GM10266 (cell line): ENCODE measurements around the gene TMEM30B.

Source experiments
- DNase-seq: peaks from one replicate; pipeline ENCODE4 v3.0.0; 2012; ENCODE audit errors: extremely low spot score
- TF ChIP-seq, protein P1 (sequence below): IDR thresholded peaks from 2 replicates; pipeline ENCODE4 v1.5.1; 2012; ENCODE audit warnings: mild to moderate bottlenecking, low read depth; ENCODE audit not compliant: control insufficient read depth, insufficient read depth; ENCODE audit errors: missing control alignments

The TMEM30B gene, protein sequence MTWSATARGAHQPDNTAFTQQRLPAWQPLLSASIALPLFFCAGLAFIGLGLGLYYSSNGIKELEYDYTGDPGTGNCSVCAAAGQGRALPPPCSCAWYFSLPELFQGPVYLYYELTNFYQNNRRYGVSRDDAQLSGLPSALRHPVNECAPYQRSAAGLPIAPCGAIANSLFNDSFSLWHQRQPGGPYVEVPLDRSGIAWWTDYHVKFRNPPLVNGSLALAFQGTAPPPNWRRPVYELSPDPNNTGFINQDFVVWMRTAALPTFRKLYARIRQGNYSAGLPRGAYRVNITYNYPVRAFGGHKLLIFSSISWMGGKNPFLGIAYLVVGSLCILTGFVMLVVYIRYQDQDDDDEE

DNA sequence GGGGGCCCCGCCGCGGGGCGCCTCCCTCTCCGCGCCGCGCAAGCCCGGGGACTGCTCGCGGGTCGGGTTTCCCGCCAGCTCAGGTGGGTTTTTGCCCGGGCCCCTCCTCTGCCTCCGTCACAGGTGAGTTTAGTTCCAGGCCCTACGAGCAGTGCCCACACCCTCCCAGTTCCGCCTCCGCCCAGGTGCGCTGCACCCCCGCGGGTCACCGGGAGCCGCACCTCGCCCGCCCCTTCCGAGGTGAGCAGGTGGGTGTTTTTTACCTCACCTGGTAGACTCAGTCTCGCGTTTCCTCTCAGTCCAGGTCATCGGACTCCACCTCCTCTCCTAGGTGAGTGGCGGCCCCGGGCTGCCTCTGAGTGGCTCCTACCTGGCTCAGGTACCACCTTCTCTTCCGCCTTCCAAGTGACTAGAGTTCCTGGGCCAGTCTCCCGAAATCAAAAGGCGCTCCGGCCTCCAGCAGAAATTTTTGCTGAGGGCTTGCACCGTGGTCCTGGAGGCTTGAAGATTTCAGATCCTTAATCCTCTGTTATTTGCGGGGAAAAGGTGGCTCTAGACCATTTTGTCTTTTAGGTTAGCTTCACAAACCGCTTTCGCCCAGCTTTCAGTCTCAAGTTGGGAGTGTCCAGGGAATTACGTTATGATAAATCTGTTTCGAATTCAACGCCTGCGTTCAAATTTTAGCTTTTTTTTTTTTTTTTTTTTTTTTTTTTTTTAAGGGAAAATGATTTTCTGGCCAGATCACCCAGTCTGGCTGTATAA lies at the start of gene TMEM30B:
Gene TMEM30B (minus strand): TSS at position 153 of the 762 bp plus-strand sequence. CDS start 191 bp downstream, outside the sequence.
- TF ChIP-seq, protein P1, sequence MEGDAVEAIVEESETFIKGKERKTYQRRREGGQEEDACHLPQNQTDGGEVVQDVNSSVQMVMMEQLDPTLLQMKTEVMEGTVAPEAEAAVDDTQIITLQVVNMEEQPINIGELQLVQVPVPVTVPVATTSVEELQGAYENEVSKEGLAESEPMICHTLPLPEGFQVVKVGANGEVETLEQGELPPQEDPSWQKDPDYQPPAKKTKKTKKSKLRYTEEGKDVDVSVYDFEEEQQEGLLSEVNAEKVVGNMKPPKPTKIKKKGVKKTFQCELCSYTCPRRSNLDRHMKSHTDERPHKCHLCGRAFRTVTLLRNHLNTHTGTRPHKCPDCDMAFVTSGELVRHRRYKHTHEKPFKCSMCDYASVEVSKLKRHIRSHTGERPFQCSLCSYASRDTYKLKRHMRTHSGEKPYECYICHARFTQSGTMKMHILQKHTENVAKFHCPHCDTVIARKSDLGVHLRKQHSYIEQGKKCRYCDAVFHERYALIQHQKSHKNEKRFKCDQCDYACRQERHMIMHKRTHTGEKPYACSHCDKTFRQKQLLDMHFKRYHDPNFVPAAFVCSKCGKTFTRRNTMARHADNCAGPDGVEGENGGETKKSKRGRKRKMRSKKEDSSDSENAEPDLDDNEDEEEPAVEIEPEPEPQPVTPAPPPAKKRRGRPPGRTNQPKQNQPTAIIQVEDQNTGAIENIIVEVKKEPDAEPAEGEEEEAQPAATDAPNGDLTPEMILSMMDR: no peak
- peak; percentile 24 for DNase-seq

DNA sequence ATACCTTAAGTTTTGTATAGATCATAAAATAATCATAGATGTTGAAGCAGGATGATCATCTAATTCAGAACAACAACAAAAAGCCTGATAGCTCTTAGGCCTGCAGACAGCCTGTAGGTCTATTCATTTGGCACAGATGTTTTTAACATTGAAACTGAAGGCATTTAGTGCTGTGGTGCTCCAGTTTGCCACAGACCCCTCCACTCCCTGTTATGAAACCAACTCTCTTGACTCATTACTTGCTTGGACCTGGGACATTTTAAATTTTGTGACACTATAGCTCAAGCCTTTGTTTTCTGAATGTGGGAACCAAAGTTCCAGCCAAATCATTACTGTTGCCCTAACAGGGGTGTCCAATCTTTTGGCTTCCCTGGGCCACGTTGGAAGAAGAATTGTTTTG lies 49.4 kb upstream of the TMEM30B start:
- TF ChIP-seq, protein P1: no peak
- no peak for DNase-seq

DNA sequence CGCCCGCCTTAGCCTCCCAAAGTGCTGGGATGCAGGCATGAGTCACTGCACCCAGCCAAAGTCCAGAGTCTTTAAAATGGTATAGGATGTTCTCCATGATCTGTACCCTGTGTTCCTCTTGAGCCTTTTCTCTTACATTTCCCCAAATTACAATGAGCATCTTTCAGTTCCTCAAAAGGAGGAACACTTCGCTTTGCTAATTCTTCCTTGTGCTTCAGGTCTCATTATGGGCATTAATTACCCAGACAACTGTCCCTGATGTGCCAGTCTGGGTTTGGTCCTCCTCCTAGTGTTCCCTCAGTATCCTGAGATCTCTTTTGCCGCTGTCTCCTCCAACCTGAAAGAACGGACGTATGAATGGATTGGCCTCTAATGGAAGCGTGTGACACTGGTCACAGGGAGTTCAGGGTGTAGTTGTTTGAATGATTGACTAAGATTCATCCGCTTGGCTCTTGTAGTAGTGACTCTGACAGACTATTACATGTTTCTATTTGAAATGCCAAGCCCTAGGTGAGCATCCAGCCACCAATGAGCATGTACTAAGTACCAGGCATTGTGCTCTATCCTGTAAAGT lies 48.4 kb upstream of the TMEM30B start:
- DNase-seq: no peak
- TF ChIP-seq, protein P1: no peak

DNA sequence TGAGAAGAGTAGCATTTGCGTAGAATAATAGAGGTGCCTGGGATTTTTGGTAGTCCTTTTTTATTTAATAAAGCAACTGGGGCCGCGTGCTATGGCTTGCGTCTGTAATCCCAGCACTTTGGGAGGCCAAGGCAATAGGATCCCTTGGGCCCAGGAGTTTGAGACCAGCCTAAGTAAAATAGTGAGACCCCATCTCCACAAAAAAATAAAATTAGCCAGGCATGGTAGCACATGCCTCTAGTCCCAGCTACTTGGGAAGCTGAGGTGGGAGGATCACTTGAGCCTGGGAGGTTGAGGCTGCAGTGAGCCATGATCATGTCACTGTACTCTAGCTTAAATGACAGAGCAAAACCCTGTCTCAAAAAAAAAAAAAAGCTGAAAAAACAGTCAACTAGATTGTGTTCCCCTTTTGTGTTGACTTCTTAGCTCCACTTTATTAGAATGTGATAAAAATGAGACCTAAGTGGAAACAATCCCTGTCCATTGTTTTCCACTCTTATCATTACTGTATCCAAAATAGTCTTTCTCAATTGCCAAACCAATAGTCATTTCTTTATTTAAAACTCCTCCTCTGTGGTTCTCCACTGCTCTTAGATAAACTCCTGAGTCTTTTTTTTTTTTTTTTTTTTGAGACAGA lies 47.6 kb upstream of the TMEM30B start:
- TF ChIP-seq, protein P1: no peak
- no peak for DNase-seq

DNA sequence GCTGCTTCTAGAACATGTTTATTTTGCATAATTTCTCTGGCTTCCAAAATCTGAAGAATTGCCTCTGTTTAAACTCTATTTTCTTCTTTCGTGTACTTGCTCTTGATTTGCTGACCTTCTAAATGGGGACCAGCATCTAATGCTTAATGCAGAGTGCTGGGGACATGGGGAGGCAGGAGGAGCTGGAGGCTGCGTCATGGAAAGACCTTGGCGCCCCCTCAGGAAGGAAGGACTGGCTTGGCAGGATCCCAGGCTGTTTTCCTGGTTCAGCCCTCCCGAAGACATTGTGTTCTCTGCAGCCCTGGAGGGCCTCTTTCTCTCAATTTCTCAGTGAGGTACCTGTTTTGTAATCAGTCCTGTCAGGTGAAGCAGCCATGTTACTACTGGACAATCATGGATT lies 45.7 kb upstream of the TMEM30B start:
- TF ChIP-seq, protein P1: no peak
- no peak for DNase-seq

DNA sequence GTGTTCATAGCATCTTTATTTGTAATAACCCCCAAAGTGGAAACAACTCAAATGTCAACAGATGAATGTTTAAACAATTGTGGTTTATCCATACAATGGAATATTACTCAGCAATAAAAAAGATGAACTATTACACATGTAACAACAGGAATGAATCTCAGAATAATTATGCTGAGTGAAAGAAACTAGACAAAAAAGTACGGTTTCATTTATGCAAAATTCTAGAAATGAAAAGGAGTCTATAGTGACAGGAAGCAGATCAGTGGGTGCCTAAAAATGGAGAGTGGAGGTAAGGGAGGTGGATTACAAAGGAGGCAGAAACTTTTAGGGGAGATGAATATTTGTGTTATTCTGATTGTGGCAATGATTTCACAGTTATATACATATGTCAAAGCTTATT lies 45.0 kb upstream of the TMEM30B start:
- TF ChIP-seq, protein P1: no peak
- no peak for DNase-seq
